Muscle layer of duodenum (tissue), 2 donors: Measurements from ENCODE around the gene REST.

Source experiments
- H3K27ac ChIP-seq: one replicate; pipeline ENCODE4 v1.7.0; 2013; ENCODE audit warnings: mild to moderate bottlenecking, low read length
- H3K27me3 ChIP-seq: one replicate; pipeline ENCODE4 v1.7.0; 2013; ENCODE audit warnings: low read depth, mild to moderate bottlenecking, control low read depth, low read length
- H3K36me3 ChIP-seq, 2 donors: one replicate each; pipeline ENCODE4 v1.7.0; 2013; ENCODE audit warnings: low read length in 2 of 2, control low read depth in 1 of 2, mild to moderate bottlenecking in 1 of 2; ENCODE audit not compliant: insufficient read depth in 2 of 2, control insufficient read depth in 1 of 2
- H3K4me1 ChIP-seq, 2 donors: one replicate each; pipeline ENCODE4 v1.7.0; 2013; ENCODE audit warnings: low read length in 2 of 2, mild to moderate bottlenecking in 2 of 2, control low read depth in 1 of 2, moderate library complexity in 1 of 2; ENCODE audit not compliant: insufficient read depth in 2 of 2, control insufficient read depth in 1 of 2
- H3K4me3 ChIP-seq, 2 donors: one replicate each; pipeline ENCODE4 v1.7.0; 2013; ENCODE audit warnings: low read length in 2 of 2, low read depth in 1 of 2, mild to moderate bottlenecking in 1 of 2
- H3K9me3 ChIP-seq, 2 donors: one replicate each; pipeline ENCODE4 v1.7.0; 2013; ENCODE audit warnings: low read length in 2 of 2, control low read depth in 1 of 2, mild to moderate bottlenecking in 1 of 2; ENCODE audit not compliant: control insufficient read depth in 1 of 2
- donor health status: healthy.

Gene REST

DNA sequence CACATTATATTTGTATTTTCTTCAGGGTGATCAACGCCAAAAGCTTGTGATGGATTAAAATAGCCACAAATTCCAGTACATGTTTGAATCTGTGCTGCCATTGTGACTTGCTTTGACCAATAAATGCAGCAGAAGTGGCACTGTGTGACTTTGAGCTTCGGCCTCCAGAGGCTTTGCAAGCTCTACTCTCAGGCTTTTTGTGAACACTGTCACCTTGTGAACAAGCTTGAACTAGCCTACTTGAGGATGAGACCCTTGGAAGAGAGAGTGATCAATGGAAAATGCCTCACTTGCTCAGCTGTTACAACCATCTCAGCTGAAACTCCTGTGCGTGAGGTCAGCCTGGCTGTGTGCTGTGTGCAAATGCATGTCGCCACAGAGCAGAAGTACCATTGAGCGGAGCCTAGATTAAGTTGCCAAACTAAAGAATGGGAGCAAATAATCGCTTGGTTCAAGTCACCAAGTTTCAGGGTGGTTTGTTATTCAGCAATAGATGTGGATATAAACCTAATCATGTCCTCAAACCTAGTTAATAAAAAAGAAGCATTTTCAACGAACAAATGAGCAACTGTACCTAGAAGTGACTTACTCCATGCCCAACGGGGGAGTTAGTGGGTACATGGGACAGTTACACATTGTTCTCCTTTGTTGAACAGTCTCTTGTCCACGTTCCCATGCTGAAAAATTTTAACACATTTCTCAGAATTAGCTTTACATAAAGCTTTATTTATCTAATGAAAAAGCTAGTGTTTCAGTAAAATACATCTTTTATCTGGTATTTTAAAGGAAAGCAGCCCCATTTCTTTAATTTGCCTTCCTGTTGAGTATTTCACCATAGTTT lies 46.2 kb downstream of the REST start:
- no peaks in the 10 kb centered on the region for H3K36me3 ChIP-seq
- no peak overlapping the region for H3K27ac ChIP-seq
- no peaks in the 10 kb centered on the region for H3K27me3 ChIP-seq
- no peaks in the 10 kb centered on the region for H3K9me3 ChIP-seq
- H3K4me1 ChIP-seq, result peaks cover 0 to 6% of the 10 kb centered on the region in 2 donors
- H3K4me3 ChIP-seq, result no peak overlapping the region

DNA sequence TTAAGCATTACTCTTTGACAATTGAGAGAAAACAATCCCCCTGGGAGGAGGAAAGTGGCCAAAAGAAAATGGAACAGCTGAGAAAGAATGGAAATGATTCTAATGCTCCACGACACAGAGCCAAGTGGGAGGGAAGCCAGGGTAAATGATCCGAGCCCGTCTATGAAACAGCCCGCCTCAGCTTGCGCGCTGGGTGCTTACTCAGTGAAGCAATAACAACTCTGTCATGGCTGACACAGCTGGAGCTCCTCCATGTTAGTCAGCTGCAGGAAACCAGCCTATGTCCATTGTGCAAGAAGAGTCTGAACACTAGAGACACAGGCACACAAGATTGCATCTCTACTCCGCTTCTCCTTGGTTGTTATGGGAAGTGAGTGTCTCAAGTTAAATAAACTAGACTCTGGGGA lies 50.4 kb downstream of the REST start:
- Histone ChIP-seq H3K9me3 (no peaks in the 10 kb centered on the region), H3K4me1 (peaks cover 0 to 10% of the 10 kb centered on the region in 2 donors), H3K36me3 (peaks cover 0 to 12% of the 10 kb centered on the region in 2 donors), H3K27ac (peak overlapping the region; percentile 22), H3K27me3 (no peaks in the 10 kb centered on the region), H3K4me3 (no peak overlapping the region)

DNA sequence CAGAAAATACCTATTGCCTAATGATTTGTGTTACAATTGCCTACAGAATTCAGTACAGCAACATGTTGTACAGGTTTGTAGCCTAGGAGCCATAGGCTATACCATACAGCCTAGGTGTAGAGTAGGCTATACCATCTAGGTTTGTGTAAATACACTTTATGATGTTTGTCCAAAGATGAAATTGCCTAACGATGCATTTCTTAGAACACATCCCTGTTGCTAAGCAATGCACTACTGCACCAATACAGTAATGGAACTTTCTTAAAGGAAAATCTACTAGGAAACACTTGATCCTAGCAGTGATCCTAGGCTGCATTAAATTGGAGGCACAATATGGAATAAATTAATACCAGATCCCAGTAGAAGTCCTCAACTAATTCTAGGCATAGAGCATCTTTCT lies 51.4 kb downstream of the REST start:
- no peak overlapping the region for H3K27ac ChIP-seq
- no peaks in the 10 kb centered on the region for H3K9me3 ChIP-seq
- no peak overlapping the region for H3K4me3 ChIP-seq

DNA sequence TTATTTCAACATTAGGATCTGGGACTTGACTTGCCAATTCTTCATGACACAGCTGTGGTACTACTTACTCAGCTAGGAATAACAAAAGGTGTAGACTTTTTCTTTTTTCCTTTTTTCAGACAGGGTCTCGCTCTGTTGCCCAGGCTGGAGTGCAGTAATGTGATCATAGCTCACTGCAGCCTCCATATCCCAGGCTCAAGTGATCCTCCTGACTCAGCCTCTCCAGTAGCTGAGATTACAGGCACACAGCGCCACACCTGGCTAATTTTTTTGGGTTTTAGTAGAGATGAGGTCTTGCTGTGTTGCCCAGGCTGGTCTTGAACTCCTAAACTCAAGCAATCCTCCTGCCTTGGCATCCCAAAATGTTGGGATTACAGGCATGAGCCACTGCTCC lies 53.4 kb downstream of the REST start:
- Histone ChIP-seq H3K4me1 (peaks cover 0 to 10% of the 10 kb centered on the region in 2 donors), H3K27me3 (no peaks in the 10 kb centered on the region), H3K9me3 (no peaks in the 10 kb centered on the region), H3K4me3 (no peak overlapping the region), H3K27ac (no peak overlapping the region), H3K36me3 (peaks cover 11 to 36% of the 10 kb centered on the region in 2 donors)

More for the DNA sequence above, 51.4 kb downstream of the REST start:
- Histone ChIP-seq H3K27me3 (no peaks in the 10 kb centered on the region), H3K4me1 (peaks cover 0 to 10% of the 10 kb centered on the region in 2 donors), H3K36me3 (peaks cover 0 to 19% of the 10 kb centered on the region in 2 donors)

DNA sequence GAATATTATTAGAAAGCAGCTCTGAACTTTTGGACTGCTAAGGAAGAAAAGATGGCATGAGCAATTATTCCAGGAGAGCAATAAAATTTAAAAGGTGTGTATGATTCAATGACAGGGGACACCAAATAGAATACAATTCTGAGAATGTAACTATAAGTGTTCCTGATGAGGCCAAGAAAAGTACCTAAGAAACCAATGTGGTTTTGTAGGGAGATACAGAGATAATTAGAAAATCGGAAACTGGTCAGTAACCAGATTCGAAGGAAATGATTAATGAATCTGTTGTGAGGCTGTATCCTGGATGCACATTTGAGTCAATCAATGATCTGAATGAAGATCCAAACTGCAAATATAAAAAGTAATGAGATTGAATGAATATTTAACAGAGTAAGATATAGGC lies 63.7 kb downstream of the REST start:
- Histone ChIP-seq H3K27me3 (no peaks in the 10 kb centered on the region), H3K36me3 (peaks cover 43 to 48% of the 10 kb centered on the region in 2 donors), H3K27ac (no peak overlapping the region), H3K4me1 (peaks cover 3 to 14% of the 10 kb centered on the region in 2 donors), H3K9me3 (peaks cover 0 to 6% of the 10 kb centered on the region in 2 donors), H3K4me3 (no peak overlapping the region)

DNA sequence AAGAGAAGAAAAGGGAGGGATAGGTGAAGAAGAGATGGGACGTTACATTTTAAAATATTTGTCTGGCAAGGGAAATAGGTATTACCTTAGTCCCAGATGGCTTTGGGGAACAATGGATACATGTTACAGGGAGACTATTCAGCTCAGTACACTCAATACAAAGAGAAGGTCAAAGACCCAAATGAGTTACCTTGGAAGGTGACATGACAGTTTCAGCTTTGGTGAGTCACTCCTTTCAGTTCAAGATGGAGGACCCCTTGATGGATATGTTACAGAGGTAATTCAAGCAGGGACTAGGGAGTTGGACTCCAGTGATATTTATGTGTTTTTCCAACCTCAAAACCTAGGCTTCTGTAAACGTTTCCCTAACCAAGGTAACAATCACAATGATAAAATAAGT lies 64.7 kb downstream of the REST start:
- peaks cover 0 to 6% of the 10 kb centered on the region in 2 donors for H3K9me3 ChIP-seq
- H3K27me3 ChIP-seq, result no peaks in the 10 kb centered on the region
- H3K36me3 ChIP-seq, result peaks cover 37 to 38% of the 10 kb centered on the region in 2 donors
- H3K27ac ChIP-seq, result no peak overlapping the region
- H3K4me3 ChIP-seq, result no peak overlapping the region
- H3K4me1 ChIP-seq, result peaks cover 4 to 18% of the 10 kb centered on the region in 2 donors

DNA sequence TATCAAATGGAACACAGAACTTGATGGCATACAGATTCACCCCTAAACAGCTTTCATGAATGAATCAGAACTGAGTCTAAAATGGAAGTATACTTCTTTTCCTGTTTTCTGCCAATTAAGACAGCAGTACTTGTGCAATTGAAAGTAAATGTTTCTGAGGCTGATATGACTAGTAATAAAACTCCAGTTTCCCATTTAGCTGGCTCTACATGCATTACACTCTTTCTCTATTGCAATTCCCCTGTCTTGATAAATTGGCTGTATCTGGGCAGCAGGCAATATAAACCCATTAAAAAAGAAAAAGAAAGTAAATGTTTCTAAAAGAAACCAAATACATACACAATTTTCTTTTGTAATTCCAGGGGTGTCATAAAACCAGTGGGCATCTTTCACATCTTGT lies 65.1 kb downstream of the REST start:
- Histone ChIP-seq H3K27me3 (no peaks in the 10 kb centered on the region), H3K4me1 (peaks cover 4 to 18% of the 10 kb centered on the region in 2 donors), H3K36me3 (peaks cover 34% of the 10 kb centered on the region in 2 donors), H3K9me3 (peaks cover 0 to 6% of the 10 kb centered on the region in 2 donors), H3K27ac (no peak overlapping the region), H3K4me3 (no peak overlapping the region)

DNA sequence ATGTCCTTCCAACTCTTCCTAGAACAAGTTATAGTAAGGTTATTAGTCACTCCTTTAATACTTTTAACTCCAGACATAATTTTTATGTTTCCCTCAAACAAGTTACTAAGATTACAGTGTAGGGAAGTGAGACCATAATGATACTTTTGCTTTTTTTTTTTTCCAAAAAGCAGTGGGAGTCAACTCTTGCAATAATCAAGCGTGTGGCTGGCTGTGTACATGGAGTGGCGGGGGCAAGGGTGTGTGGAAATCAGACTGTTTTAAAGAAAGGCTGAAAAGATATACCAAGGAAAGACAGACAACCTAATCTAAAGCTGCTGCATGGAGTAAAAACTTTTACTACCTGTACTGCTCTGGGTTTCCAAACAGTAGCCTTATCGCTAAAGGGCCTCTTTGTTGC lies 65.6 kb downstream of the REST start:
- peaks cover 30 to 34% of the 10 kb centered on the region in 2 donors for H3K36me3 ChIP-seq

DNA sequence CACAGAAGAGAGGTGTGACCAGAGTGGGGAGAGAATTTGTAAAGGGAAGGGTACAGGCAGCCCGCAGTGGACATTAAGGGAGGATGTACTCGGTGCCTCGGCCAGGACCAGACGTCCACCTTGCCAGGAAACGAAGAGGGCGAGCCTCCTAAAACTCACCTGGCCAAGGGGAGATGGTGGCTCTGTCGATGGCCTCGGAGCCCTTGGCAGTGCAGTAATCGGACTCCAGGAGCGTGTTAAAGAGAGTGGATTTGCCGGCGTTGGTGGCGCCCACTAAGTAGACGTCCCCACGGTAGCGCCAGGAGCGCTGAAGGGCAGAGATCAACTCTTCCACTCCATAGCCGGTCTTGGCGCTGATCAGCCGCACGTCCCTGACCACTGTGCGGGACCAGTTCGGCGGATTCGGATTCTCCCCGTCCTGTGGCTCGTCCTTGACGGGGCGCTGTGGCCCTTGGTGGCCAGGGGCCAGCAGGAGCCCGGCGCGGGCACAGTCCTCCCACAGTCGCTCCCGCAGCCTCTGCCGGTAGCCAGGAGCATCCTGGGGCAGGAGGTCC lies 68.7 kb downstream of the REST start:
- H3K36me3 ChIP-seq, result peaks cover 23 to 24% of the 10 kb centered on the region in 2 donors
- H3K4me3 ChIP-seq, result peak overlapping the region; percentile 94 to 99
- no peak overlapping the region for H3K27ac ChIP-seq
- H3K27me3 ChIP-seq, result no peaks in the 10 kb centered on the region
- H3K9me3 ChIP-seq, result peaks cover 0 to 6% of the 10 kb centered on the region in 2 donors
- peaks cover 8 to 35% of the 10 kb centered on the region in 2 donors for H3K4me1 ChIP-seq

More for the DNA sequence above, 65.6 kb downstream of the REST start:
- peaks cover 0 to 6% of the 10 kb centered on the region in 2 donors for H3K9me3 ChIP-seq
- peaks cover 4 to 18% of the 10 kb centered on the region in 2 donors for H3K4me1 ChIP-seq
- H3K4me3 ChIP-seq, result no peak overlapping the region
- H3K27me3 ChIP-seq, result no peaks in the 10 kb centered on the region
- H3K27ac ChIP-seq, result no peak overlapping the region

DNA sequence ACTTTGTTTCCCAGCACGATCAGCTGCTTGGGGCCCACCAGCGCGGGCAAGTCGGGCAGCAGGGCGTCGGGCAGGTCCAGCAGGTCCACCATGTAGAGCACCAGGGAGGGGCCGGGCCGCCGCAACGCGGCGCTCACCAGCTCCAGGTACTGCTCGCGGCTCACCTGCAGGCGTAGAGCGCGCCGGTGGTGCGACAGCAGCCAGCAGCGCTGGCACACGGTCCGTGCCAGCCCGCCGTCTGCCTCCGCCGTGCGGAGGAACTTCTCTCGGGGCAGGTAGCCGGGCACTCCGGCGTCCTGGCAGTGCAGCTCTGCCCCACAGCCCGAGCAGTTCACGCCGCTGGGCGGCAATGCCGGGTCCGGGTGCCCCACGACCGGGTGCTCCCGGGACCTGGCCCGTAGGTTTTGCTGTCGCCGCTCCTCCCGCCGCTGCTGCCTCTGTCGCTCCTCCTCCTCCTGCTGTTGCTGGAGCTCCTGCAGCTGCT lies 69.2 kb downstream of the REST start:
- Histone ChIP-seq H3K9me3 (peaks cover 0 to 6% of the 10 kb centered on the region in 2 donors), H3K27me3 (no peaks in the 10 kb centered on the region), H3K36me3 (peaks cover 20 to 23% of the 10 kb centered on the region in 2 donors), H3K27ac (peak overlapping the region; percentile 80), H3K4me1 (peaks cover 13 to 40% of the 10 kb centered on the region in 2 donors), H3K4me3 (peak overlapping the region; percentile 94 to 99)

DNA sequence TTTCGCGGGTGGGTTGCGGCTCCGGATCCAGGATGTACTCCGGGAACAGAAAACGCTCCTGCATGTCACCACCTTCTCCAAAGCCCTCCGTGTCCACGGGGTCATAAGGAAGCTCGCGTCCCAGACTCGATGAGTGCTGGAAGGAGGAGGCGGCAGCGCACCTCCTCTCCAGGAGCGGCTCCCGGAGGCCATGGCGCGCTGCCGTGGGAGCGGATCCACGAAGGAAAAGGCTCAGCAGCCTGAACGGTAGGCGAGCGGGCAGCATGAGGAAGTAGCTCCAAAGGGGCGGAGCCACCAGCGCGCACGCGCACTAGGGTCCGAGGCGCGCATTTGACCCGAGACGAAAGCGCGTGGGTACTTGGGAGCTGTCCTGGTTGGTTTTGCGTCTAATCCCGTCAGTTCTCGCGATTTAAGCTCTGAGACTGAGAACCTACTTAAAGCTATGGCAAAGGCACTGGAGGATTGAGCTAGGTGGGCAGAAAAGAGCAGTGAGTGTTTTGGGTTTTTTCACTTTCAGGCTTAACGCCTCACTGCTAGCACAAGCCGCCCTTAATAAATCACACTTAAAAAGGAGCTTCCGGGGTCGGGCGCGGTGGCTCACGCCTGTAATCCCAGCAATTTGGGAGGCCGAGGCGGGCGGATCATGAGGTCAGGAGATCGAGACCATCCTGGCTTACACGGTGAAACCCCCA lies 69.8 kb downstream of the REST start, which contains the start of gene NOA1:
Gene NOA1, minus strand, starts transcription at position 286 of the 692 bp plus-strand sequence. Its CDS starts 21 bp downstream, at position 265.
- H3K4me1 ChIP-seq, result peaks cover 13 to 45% of the 10 kb centered on the region in 2 donors
- H3K36me3 ChIP-seq, result peaks cover 14 to 18% of the 10 kb centered on the region in 2 donors
- H3K4me3 ChIP-seq, result peak within 1 kb of the TSS; percentile 94 to 99
- H3K9me3 ChIP-seq, result peaks cover 0 to 6% of the 10 kb centered on the region in 2 donors
- no peaks in the 10 kb centered on the region for H3K27me3 ChIP-seq
- peak within 1 kb of the TSS; percentile 80 for H3K27ac ChIP-seq
